ENCODE results near the gene TRIM33.

- no peak for TF ChIP-seq ATF2 (CRISPR knock-in tag; IDR thresholded peaks at IDR 0.05; ENCODE audit: borderline replicate concordance, low read depth)
- no peak for TF ChIP-seq CTCF (IDR thresholded peaks at IDR 0.05)
- TF ChIP-seq ZNF121 (CRISPR knock-in tag; IDR thresholded peaks at IDR 0.05) = no peak
- TF ChIP-seq SP1 (CRISPR knock-in tag; conservative IDR thresholded peaks at IDR 0.05) = no peak
Measured at GRCh38 chr1:114427612-114428011, 83.4 kb downstream of the TRIM33 start.
